Pancreas (tissue), 10 donors: Measurements from ENCODE around the gene NUMA1. TPM values are rescaled to one million over a fixed set of nuclear protein-coding genes. Genes with fewer than 3 reads are reported as not detected.

ENCODE experiments used
- ATAC-seq, 4 donors: fragments of 200-7000 bp; cut with Tn5 transposase; one replicate each; pipeline versions ENCODE4 v1.8.0 to v1.9.1; 2020; ENCODE audit warnings: mild to moderate bottlenecking in 4 of 4, moderate library complexity in 4 of 4
- DNase-seq, 6 donors: peaks; one replicate each; pipeline ENCODE4 v3.0.0-alpha.2; 2020
- FAIRE-seq: peaks from 2 replicates; lab custom pipeline; 2012; peaks lifted over from hg19 to GRCh38; lab: Jason Lieb, UNC
- H3K27ac ChIP-seq, 4 donors: fragments of 200-600 bp; sonication (generic); 1 replicate in 3 of 4; 2 replicates in 1 of 4; pipeline versions ENCODE4 v1.5.0 to v1.8.0; 2020
- H3K27me3 ChIP-seq, 4 donors: fragments of 200-600 bp; one replicate each; pipeline ENCODE4 v1.8.0; 2021
- H3K36me3 ChIP-seq, 3 donors: fragments of 200-600 bp; sonication (generic) in 1 of 3; one replicate each; pipeline versions ENCODE4 v1.5.0 to v1.8.0; 2020 to 2021
- H3K4me1 ChIP-seq, 3 donors: fragments of 200-600 bp; one replicate each; pipeline ENCODE4 v1.8.0; 2021
- H3K4me3 ChIP-seq, 4 donors: fragments of 200-600 bp; sonication (generic) in 2 of 4; one replicate each; pipeline versions ENCODE4 v1.5.0 to v1.8.0; 2020 to 2021
- H3K9me3 ChIP-seq, 4 donors: fragments of 200-600 bp; one replicate each; pipeline ENCODE4 v1.8.0; 2021
- WGBS, 2 donors: extraction: QIAGEN DNeasy Blood & Tissue Kit; methylation state at CpG; one replicate each; pipeline ENCODE4 v1.1.7; 2013; 5-methylcytosine and 5-hydroxymethylcytosine counted together
- intact Hi-C, 3 donors: fragments of 100-400 bp; cut with DNase I; formaldehyde crosslinking; loops; one replicate each; pipeline versions ENCODE4 v1.11.1 to v1.14.2; 2022
- polyA plus RNA-seq, 2 donors: library from polyadenylated mRNA; stranded (reverse); fragments of 200-250 nt; gene quantifications; one replicate each; pipeline ENCODE4 v1.2.3, GENCODE V29; 2013
- total RNA-seq, 6 donors: library from RNA; stranded (reverse); fragmentation: NEBNext Ultra II Directional in 4 of 6; extraction: Animal tissue kit (Norgen Biotek cat#: 25700) in 4 of 6; gene quantifications; one replicate each; pipeline versions ENCODE4 v1.2.1 to v1.2.4, GENCODE V29; 2021 to 2023
- TF ChIP-seq, protein P1 (sequence below), 4 donors: fragments of 200-600 bp; sonication (generic) in 3 of 4; IDR thresholded peaks; one replicate each; pipeline versions ENCODE4 v1.5.0 to v1.8.0; 2021; ENCODE audit warnings: antibody characterized with exemption in 4 of 4
- donor health status: healthy with polysubstance abuse.
- donor health status: DM: no; HTN: no; CAD: no; lungs with moderate emphysema.
- donor health status: DM: no; HTN: no; CAD: no.
- donor health status: control.
- donor health status: control.
- donor health status: Bipolar disorder and iron deficiency.
- donor health status: DM: yes; HTN: yes; CAD: no.
- donor health status: DM: no; HTN: no; CAD: no.
- donor health status: DM: no; HTN: no; CAD: no.
- donor health status: DM: yes; HTN: yes; CAD: no.

The NUMA1 gene
- total and polyA plus RNA-seq, 8 donors: 68.8 to 216 (median 99.4) TPM

DNA sequence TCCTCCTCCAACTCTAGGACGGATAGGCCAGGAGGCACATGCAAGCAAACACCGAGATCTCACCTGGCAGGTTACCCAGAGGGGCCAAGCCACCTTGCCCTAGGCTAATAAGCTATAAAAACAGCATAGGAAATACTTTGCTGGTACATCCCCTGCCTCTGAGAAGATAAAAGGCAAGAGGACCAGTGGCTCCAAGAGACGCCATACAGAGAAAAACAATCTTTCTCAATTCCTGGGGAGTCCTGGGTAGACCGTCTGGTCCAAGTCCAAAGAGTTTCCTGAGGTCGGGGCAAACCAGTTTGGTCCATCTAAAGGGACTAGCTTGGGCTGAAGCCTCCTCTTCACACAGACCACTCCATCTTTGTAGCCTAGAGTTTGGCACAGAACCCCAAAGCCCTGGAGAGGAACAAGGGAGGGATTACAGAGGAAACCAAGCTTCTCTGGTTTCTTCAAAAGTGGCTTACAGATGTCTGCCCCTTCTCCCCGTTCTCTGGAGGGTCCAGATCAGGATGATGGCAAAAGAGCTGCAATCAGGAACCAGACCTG lies 40.4 kb downstream of the NUMA1 start:
- peak overlapping the region; percentile 15 to 55 (median 40) for H3K4me3 ChIP-seq
- 3 to 5% methylated on average over 6 of the region's 6 CpGs for WGBS, 2 donors
- H3K27me3 ChIP-seq: no peaks in the 10 kb centered on the region
- H3K9me3 ChIP-seq: no peaks in the 10 kb centered on the region
- ATAC-seq: peak in 3 of 4 donors; percentile 8 to 15 (median 15)
- H3K4me1 ChIP-seq: peaks cover 34 to 39% (median 37%) of the 10 kb centered on the region in 3 donors
- intact Hi-C loops: loop anchor here in 1 of 3 donors (5.0 kb wide), 1 partner anchor 47 kb away; no protein-coding TSS in a partner anchor
- TF ChIP-seq, protein P1, sequence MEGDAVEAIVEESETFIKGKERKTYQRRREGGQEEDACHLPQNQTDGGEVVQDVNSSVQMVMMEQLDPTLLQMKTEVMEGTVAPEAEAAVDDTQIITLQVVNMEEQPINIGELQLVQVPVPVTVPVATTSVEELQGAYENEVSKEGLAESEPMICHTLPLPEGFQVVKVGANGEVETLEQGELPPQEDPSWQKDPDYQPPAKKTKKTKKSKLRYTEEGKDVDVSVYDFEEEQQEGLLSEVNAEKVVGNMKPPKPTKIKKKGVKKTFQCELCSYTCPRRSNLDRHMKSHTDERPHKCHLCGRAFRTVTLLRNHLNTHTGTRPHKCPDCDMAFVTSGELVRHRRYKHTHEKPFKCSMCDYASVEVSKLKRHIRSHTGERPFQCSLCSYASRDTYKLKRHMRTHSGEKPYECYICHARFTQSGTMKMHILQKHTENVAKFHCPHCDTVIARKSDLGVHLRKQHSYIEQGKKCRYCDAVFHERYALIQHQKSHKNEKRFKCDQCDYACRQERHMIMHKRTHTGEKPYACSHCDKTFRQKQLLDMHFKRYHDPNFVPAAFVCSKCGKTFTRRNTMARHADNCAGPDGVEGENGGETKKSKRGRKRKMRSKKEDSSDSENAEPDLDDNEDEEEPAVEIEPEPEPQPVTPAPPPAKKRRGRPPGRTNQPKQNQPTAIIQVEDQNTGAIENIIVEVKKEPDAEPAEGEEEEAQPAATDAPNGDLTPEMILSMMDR (IDR thresholded peaks at IDR 0.05): no peak
- no peak for FAIRE-seq
- peak overlapping the region in 3 of 4 donors; percentile 55 to 98 (median 98) for H3K27ac ChIP-seq
- DNase-seq: peak in 3 of 6 donors; percentile 32 to 60 (median 53)
- H3K36me3 ChIP-seq: peaks cover 0 to 4% (median 0%) of the 10 kb centered on the region in 3 donors

DNA sequence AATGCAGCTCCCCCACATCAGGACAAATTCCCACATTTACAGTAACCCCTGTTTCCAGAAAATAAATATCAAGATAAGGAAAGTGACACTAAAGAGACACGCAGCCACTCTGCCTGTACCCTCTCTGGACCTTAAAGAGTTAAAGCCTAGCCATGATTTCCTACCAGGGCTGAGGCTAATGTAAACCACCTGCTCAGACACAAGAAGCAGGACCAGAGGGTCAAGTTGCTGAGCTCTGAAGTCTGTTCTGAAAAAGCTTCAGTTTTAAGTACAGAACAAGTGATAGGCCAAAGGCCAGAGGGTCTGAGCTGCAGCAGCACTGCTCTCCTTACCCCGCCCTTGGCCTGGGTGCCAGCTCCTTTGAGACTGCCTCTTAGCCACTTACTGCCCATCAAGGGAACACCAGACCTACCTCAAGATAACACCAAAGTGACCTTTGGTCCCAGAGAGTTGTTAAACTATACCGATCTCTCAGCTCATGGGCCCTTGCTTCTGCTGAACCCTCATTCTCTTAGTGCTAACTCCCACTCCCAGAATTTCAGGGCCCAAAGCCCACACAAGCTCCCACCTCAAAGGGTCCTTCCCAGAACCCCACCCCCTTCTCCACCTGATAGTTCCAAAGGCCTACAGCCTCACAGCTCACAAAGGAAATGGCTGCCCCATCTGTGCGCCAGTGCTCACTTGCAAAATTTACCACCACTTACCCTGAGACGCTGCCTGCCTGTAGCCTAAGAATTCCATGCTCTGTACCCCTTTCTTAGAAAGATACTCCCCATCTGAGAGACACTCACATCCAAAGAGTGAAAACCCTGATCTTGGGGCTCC lies 41.1 kb downstream of the NUMA1 start:
- peak overlapping the region; percentile 39 to 98 (median 76) for H3K27ac ChIP-seq
- no peaks in the 10 kb centered on the region for H3K27me3 ChIP-seq
- ATAC-seq (peak; percentile 6 to 46 (median 28)), DNase-seq (peak in 5 of 6 donors; percentile 57 to 72 (median 63)), FAIRE-seq (no peak)
- peak overlapping the region; percentile 15 to 55 (median 40) for H3K4me3 ChIP-seq
- TF ChIP-seq, protein P1 (IDR thresholded peaks at IDR 0.05): no peak
- intact Hi-C loops: loop anchor here in 1 of 3 donors (5.0 kb wide), 1 partner anchor 48 kb away; no protein-coding TSS in a partner anchor
- 7 to 10% methylated on average over 5 of the region's 5 CpGs for WGBS, 2 donors
- peaks cover 34 to 39% (median 37%) of the 10 kb centered on the region in 3 donors for H3K4me1 ChIP-seq
- no peaks in the 10 kb centered on the region for H3K9me3 ChIP-seq
- peaks cover 4 to 7% (median 6%) of the 10 kb centered on the region in 3 donors for H3K36me3 ChIP-seq

DNA sequence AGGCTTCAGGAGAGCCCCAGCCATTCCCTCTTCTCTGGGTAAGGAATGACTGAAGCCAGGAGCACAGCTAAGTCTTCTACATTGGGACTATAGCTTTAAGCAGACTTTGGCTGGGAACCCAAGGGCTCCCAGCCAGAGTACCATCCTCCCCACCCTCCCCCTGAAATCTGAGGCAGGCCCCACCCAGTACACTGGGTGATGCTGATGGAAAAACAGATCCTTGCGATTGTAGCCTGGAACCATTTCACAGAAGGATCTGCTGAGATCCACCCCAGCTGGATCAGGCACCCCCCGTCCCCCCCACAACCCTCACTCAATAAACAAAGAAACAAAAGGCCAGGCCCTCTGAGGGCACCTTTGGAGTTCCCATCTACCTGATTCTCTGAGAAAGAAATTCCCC lies 41.9 kb downstream of the NUMA1 start:
- TF ChIP-seq, protein P1 (IDR thresholded peaks at IDR 0.05): no peak
- Histone ChIP-seq H3K9me3 (no peaks in the 10 kb centered on the region), H3K36me3 (peaks cover 4 to 13% (median 7%) of the 10 kb centered on the region in 3 donors), H3K27ac (peak overlapping the region; percentile 39 to 98 (median 76)), H3K27me3 (no peaks in the 10 kb centered on the region), H3K4me3 (peak overlapping the region in 3 of 4 donors; percentile 28 to 55 (median 53)), H3K4me1 (peaks cover 34 to 39% (median 37%) of the 10 kb centered on the region in 3 donors)
- ATAC-seq: no peak
- peak in 1 of 6 donors; percentile 27 for DNase-seq
- no peak for FAIRE-seq
- 4% methylated on average over 2 of the region's 2 CpGs for WGBS, 2 donors
- intact Hi-C loops: loop anchor here in 1 of 3 donors (5.0 kb wide), 1 partner anchor 49 kb away; no protein-coding TSS in a partner anchor

DNA sequence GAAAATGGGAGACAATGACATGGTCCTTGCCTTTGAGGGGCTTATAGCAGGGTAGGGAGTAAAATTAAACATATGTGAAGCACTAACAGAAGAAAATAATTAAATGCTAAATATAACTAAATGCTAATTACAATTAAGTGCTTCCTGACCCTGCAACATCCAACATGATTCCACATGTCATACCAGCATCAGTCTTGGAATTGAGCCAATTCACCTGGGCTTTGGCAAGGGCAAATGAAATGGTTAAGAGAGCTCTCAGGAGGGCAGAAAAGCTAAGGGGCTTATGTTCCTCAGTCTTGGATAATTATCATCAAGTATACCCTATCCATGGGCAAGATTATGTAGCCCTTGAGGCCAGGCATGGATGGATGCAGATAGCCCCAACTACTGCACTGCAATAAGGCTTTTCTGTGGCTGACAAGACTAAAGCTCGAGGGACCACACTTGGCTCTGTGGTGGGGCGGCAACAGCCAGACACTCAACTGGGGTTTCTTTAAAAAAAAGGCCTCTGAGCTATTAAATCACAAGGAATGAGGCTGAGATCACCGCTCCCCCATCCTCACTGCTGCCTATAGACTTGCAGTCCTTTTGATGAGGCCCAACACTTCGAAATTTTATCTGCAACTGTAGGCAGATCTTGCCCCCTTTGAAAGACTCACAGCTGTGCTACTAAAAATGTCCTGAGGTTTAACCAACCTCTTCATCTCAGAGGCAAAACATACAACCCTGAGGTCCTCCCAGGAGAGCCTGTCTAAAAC lies 42.6 kb downstream of the NUMA1 start:
- FAIRE-seq (no peak), DNase-seq (no peak), ATAC-seq (no peak)
- Histone ChIP-seq H3K27ac (peak overlapping the region in 3 of 4 donors; percentile 55 to 98 (median 98)), H3K9me3 (no peaks in the 10 kb centered on the region), H3K4me3 (peak overlapping the region in 2 of 4 donors; percentile 4 to 53), H3K27me3 (no peaks in the 10 kb centered on the region), H3K36me3 (peaks cover 4 to 20% (median 7%) of the 10 kb centered on the region in 3 donors), H3K4me1 (peaks cover 29 to 38% (median 33%) of the 10 kb centered on the region in 3 donors)
- TF ChIP-seq, protein P1 (IDR thresholded peaks at IDR 0.05): no peak
- intact Hi-C loops: loop anchor here in 1 of 3 donors (5.0 kb wide), 1 partner anchor 50 kb away; no protein-coding TSS in a partner anchor
- WGBS, 2 donors: 49 to 53% methylated on average over 4 of the region's 4 CpGs
